ENCODE data around the gene PYY. TPM values are rescaled to one million over a fixed set of nuclear protein-coding genes. Genes with fewer than 3 reads are reported as not detected.

PYY gene
- total and polyA plus RNA-seq, 2 experiments from 2014 or later = not detected

- Histone ChIP-seq H3K27me3 (peaks cover 9% of the 10 kb centered on the region), H3K4me1 (ENCODE audit: low read depth) (no peaks in the 10 kb centered on the region), H3K4me3 (no peak overlapping the region), H3K36me3 (no peaks in the 10 kb centered on the region), H3K9me3 (ENCODE audit: low read depth) (no peaks in the 10 kb centered on the region), H3K27ac (no peak overlapping the region)
- no peak for TF ChIP-seq CTCF (IDR thresholded peaks at IDR 0.05; ENCODE audit: low read depth, low read length)
- no peak for DNase-seq (ENCODE audit: low read depth in 1 of 2, low spot score in 1 of 2)
These were observed 34.6 kb upstream of the PYY start for GRCh38 chr17:43988301-43988700.

GRCh38 chr17:43987131-43988021 is 33.6 kb upstream of the PYY start:
- no peak overlapping the region for H3K4me3 ChIP-seq
- H3K4me1 ChIP-seq (ENCODE audit: low read depth) = no peaks in the 10 kb centered on the region
- DNase-seq (ENCODE audit: low read depth in 1 of 2, low spot score in 1 of 2) = no peak
- H3K27ac ChIP-seq = no peak overlapping the region
- H3K9me3 ChIP-seq (ENCODE audit: low read depth) = no peaks in the 10 kb centered on the region
- peaks cover 18% of the 10 kb centered on the region for H3K27me3 ChIP-seq
- no peaks in the 10 kb centered on the region for H3K36me3 ChIP-seq
- no peak for TF ChIP-seq CTCF (IDR thresholded peaks at IDR 0.05; ENCODE audit: low read depth, low read length)

DNA sequence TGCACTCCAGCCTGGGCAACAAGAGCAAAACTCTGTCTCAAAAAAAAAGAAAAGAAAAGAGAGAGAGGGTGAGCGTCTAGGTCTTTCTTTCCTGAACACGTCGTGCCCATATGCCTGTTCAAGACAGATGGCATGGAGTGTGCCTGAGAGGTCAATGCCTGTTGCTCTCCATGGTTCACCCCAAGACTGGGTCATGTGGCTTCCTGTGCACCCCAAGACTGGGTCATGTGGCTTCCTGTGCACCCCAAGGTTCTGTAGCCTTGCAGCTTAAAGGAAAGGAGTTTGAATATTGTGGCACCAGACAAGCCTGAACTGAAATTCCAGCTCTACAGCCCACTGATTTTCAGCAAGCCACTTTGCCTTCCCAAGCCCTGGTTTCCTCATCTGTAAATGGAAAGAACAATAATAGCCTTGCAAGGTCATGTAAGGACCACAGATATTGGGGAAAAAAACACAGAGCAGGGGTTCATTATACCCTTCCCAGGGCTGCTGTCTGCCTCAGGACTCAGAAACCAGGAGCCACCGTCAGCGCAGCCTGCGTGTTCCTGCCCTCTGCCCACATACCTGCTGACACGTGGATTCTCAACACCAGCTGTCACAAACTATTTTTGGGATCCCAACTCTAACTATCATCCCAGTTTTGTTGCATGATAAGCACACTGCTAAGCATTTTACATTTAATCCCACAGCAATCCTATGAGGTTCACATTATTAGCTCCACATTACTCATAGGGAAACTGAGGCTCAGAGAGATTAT is 32.7 kb upstream of the PYY start:
- Histone ChIP-seq H3K4me3 (no peak overlapping the region), H3K36me3 (no peaks in the 10 kb centered on the region), H3K4me1 (ENCODE audit: low read depth) (no peaks in the 10 kb centered on the region), H3K27me3 (peaks cover 26% of the 10 kb centered on the region), H3K9me3 (ENCODE audit: low read depth) (no peaks in the 10 kb centered on the region), H3K27ac (no peak overlapping the region)
- DNase-seq (ENCODE audit: low read depth in 1 of 2, low spot score in 1 of 2) = no peak
- TF ChIP-seq CTCF (IDR thresholded peaks at IDR 0.05; ENCODE audit: low read depth, low read length) = no peak

GRCh38 chr17:43984521-43984920 is 30.8 kb upstream of the PYY start:
- DNase-seq (ENCODE audit: low read depth in 1 of 2, low spot score in 1 of 2) = no peak
- TF ChIP-seq CTCF (IDR thresholded peaks at IDR 0.05; ENCODE audit: low read depth, low read length) = no peak

GRCh38 chr17:43983515-43984411 is 30.0 kb upstream of the PYY start:
- peak; percentile 43 for TF ChIP-seq CTCF (IDR thresholded peaks at IDR 0.05; ENCODE audit: low read depth, low read length)
- no peak overlapping the region for H3K27ac ChIP-seq
- H3K4me1 ChIP-seq (ENCODE audit: low read depth) = no peaks in the 10 kb centered on the region
- peak in 1 of 2 donors; percentile 54 for DNase-seq (ENCODE audit: low read depth in 1 of 2, low spot score in 1 of 2)
- H3K9me3 ChIP-seq (ENCODE audit: low read depth) = no peaks in the 10 kb centered on the region
- H3K27me3 ChIP-seq = peaks cover 31% of the 10 kb centered on the region
- H3K36me3 ChIP-seq = no peaks in the 10 kb centered on the region
- peak overlapping the region; percentile 29 for H3K4me3 ChIP-seq

More at GRCh38 chr17:43984521-43984920, 30.8 kb upstream of the PYY start:
- H3K36me3 ChIP-seq = no peaks in the 10 kb centered on the region
- H3K27ac ChIP-seq = no peak overlapping the region
- no peak overlapping the region for H3K4me3 ChIP-seq
- H3K9me3 ChIP-seq (ENCODE audit: low read depth) = no peaks in the 10 kb centered on the region
- no peaks in the 10 kb centered on the region for H3K4me1 ChIP-seq (ENCODE audit: low read depth)
- peaks cover 31% of the 10 kb centered on the region for H3K27me3 ChIP-seq
